Embryonic facial prominence (tissue), 1 donor: ENCODE results near the gene STK10.

Experiments used
- DNase-seq: peaks from one replicate; pipeline ENCODE4 v3.0.0-alpha.2; 2016; ENCODE audit errors: extremely low spot score

STK10 gene

GRCh38 chr5:172188893-172189692 lies 1.1 kb upstream of the STK10 start:
- DNase-seq: no peak

GRCh38 chr5:172187118-172188032 lies 649 bp downstream of the STK10 start:
- no peak for DNase-seq

- DNase-seq: no peak
Observed at GRCh38 chr5:172186114-172186695, 1.8 kb downstream of the STK10 start.

- no peak for DNase-seq
Observed at GRCh38 chr5:172185096-172185461, 2.9 kb downstream of the STK10 start.

- DNase-seq: no peak
Observed at GRCh38 chr5:172183881-172184280, 4.1 kb downstream of the STK10 start.

GRCh38 chr5:172182291-172182690 lies 5.7 kb downstream of the STK10 start:
- no peak for DNase-seq

- no peak for DNase-seq
Observed at GRCh38 chr5:172180936-172181335, 7.1 kb downstream of the STK10 start.

GRCh38 chr5:172178991-172179989 lies 8.7 kb downstream of the STK10 start:
- no peak for DNase-seq

- DNase-seq: no peak
Observed at GRCh38 chr5:172178301-172178987, 9.6 kb downstream of the STK10 start.

GRCh38 chr5:172177176-172177575 lies 10.8 kb downstream of the STK10 start:
- DNase-seq: no peak

GRCh38 chr5:172175263-172175719 lies 12.7 kb downstream of the STK10 start:
- DNase-seq: no peak

GRCh38 chr5:172173564-172174153 lies 14.4 kb downstream of the STK10 start:
- no peak for DNase-seq

- DNase-seq: no peak
Observed at GRCh38 chr5:172172912-172173563, 15.0 kb downstream of the STK10 start.

GRCh38 chr5:172171118-172171517 lies 16.9 kb downstream of the STK10 start:
- DNase-seq: no peak

GRCh38 chr5:172170251-172170701 lies 17.7 kb downstream of the STK10 start:
- no peak for DNase-seq

GRCh38 chr5:172169216-172169615 lies 18.8 kb downstream of the STK10 start:
- no peak for DNase-seq

- DNase-seq: no peak
Observed at GRCh38 chr5:172168311-172168710, 19.7 kb downstream of the STK10 start.

GRCh38 chr5:172167895-172168294 lies 20.1 kb downstream of the STK10 start:
- no peak for DNase-seq

- no peak for DNase-seq
Observed at GRCh38 chr5:172166030-172166826, 21.8 kb downstream of the STK10 start.
